Fibroblast of lung (primary cell): ENCODE measurements around the gene ARID3A. TPM values are rescaled to one million over a fixed set of nuclear protein-coding genes. Genes with fewer than 3 reads are reported as not detected.
A peak's percentile ranks its signal among the peaks of the same experiment; 100 is the strongest.

Experiments used
- DNase-seq, 2 donors: peaks; one replicate each; pipeline versions ENCODE4 v3.0.0 to v3.0.0-alpha.2; 2010; ENCODE audit warnings: low read depth in 2 of 2
- H2AFZ ChIP-seq: 2 replicates; pipeline ENCODE4 v1.5.1; 2012; ENCODE audit warnings: low read length, control low read depth, inconsistent platforms
- H3K27ac ChIP-seq: 2 replicates; pipeline ENCODE4 v1.5.1; 2011; ENCODE audit warnings: low read length, control low read depth; ENCODE audit not compliant: insufficient read depth
- H3K27me3 ChIP-seq: 2 replicates; pipeline ENCODE4 v1.5.1; 2011; ENCODE audit warnings: mild to moderate bottlenecking, low read length; ENCODE audit not compliant: control insufficient read depth, insufficient read depth
- H3K36me3 ChIP-seq: 2 replicates; pipeline ENCODE4 v1.5.1; 2011; ENCODE audit warnings: low read length; ENCODE audit not compliant: control insufficient read depth, insufficient read depth
- H3K4me1 ChIP-seq: 2 replicates; pipeline ENCODE4 v1.5.1; 2011; ENCODE audit warnings: low read length; ENCODE audit not compliant: control insufficient read depth, insufficient read depth; ENCODE audit errors: extremely low read depth
- H3K4me2 ChIP-seq: 2 replicates; pipeline ENCODE4 v1.5.1; 2011; ENCODE audit warnings: low read length, control low read depth; ENCODE audit not compliant: insufficient read depth; ENCODE audit errors: extremely low read depth
- H3K4me3 ChIP-seq, 4 experiments: fragments of 200-600 bp in 1 of 4; sonication (generic) in 1 of 4; replicated peaks in 1 of 4; 2 replicates each; pipeline ENCODE4 v1.5.1; 2011 to 2016; ENCODE audit warnings: low read length in 4 of 4, low read depth in 3 of 4, mild to moderate bottlenecking in 3 of 4, control low read depth in 2 of 4, inconsistent platforms in 1 of 4, mixed read lengths in 1 of 4; ENCODE audit not compliant: insufficient read depth in 1 of 4; ENCODE audit errors: control extremely low read depth in 1 of 4
- H3K79me2 ChIP-seq: 2 replicates; pipeline ENCODE4 v1.5.1; 2012; ENCODE audit warnings: mild to moderate bottlenecking, low read length, inconsistent platforms; ENCODE audit not compliant: control insufficient read depth, insufficient read depth
- H3K9ac ChIP-seq: 2 replicates; pipeline ENCODE4 v1.5.1; 2011; ENCODE audit warnings: mild to moderate bottlenecking, low read length, control low read depth; ENCODE audit not compliant: insufficient read depth
- H3K9me3 ChIP-seq: 2 replicates; pipeline ENCODE4 v1.5.1; 2012; ENCODE audit warnings: low read depth, low read length; ENCODE audit not compliant: control insufficient read depth, insufficient read depth
- H4K20me1 ChIP-seq: 2 replicates; pipeline ENCODE4 v1.5.1; 2011; ENCODE audit warnings: low read length; ENCODE audit not compliant: control insufficient read depth, insufficient read depth; ENCODE audit errors: extremely low read depth
- EZH2 ChIP-seq: IDR thresholded peaks from 2 replicates; pipeline ENCODE4 v1.5.1; 2012; ENCODE audit warnings: low read length, control low read depth, mild to moderate bottlenecking; ENCODE audit errors: missing control alignments
- polyA plus RNA-seq, 2 donors: library from polyadenylated mRNA; depleted of rRNA in 1 of 2; stranded (reverse) in 1 of 2; unstranded in 1 of 2; fragments of >200 nt; gene quantifications; 2 replicates each; pipeline ENCODE4 v1.2.1, GENCODE V29; 2011 to 2012; ENCODE audit warnings: missing spikeins in 1 of 2
- total RNA-seq: library from RNA; depleted of rRNA; stranded (reverse); fragments of >200 nt; gene quantifications from 2 replicates; pipeline ENCODE4 v1.2.1, GENCODE V29; 2014
- TF ChIP-seq, protein P1 (sequence below), 2 donors: IDR thresholded peaks in 1 of 2; conservative IDR thresholded peaks in 1 of 2; 1 replicate in 1 of 2; 2 replicates in 1 of 2; pipeline ENCODE4 v1.5.1; 2011 to 2012; ENCODE audit warnings: low read length in 2 of 2, control low read depth in 1 of 2, inconsistent platforms in 1 of 2, low read depth in 1 of 2, mild to moderate bottlenecking in 1 of 2

The ARID3A gene
- total and polyA plus RNA-seq, 2 donors (not counting 1 experiment from before 2014, with no cell fraction given): 6.4 to 14.9 TPM

DNA sequence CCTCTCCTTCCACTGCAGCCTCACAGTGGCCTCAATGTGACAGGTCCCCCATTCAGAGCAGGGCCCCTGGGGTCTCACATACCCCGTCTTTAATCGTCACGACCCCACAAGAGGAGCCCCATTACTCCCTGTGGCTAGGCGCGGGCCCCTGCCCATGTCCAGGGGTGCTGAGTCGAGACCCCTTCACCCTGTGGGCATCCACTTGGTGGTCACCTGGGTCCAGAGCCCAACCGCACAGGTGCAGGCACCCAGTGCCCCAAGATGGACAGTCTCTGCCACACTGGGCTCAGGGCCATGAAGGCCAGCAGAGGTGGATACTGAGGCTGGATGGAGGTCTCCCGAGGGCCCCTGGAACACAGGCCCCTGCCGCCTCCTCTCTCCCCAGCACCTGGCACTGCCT is 92.1 kb downstream of the ARID3A start:
- H4K20me1 ChIP-seq: peaks cover 1% of the 10 kb centered on the region
- H3K9ac ChIP-seq: no peak overlapping the region
- H3K4me3 ChIP-seq: no peak overlapping the region
- peaks cover 81% of the 10 kb centered on the region for H3K79me2 ChIP-seq
- H3K36me3 ChIP-seq: peaks cover 14% of the 10 kb centered on the region
- no peak overlapping the region for H2AFZ ChIP-seq
- no peaks in the 10 kb centered on the region for H3K9me3 ChIP-seq
- no peak for DNase-seq
- H3K4me1 ChIP-seq: peaks cover 20% of the 10 kb centered on the region
- H3K4me2 ChIP-seq: no peak overlapping the region
- no peaks in the 10 kb centered on the region for H3K27me3 ChIP-seq
- TF ChIP-seq, protein P1, sequence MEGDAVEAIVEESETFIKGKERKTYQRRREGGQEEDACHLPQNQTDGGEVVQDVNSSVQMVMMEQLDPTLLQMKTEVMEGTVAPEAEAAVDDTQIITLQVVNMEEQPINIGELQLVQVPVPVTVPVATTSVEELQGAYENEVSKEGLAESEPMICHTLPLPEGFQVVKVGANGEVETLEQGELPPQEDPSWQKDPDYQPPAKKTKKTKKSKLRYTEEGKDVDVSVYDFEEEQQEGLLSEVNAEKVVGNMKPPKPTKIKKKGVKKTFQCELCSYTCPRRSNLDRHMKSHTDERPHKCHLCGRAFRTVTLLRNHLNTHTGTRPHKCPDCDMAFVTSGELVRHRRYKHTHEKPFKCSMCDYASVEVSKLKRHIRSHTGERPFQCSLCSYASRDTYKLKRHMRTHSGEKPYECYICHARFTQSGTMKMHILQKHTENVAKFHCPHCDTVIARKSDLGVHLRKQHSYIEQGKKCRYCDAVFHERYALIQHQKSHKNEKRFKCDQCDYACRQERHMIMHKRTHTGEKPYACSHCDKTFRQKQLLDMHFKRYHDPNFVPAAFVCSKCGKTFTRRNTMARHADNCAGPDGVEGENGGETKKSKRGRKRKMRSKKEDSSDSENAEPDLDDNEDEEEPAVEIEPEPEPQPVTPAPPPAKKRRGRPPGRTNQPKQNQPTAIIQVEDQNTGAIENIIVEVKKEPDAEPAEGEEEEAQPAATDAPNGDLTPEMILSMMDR (conservative IDR thresholded peaks at IDR 0.05 in 1 of 2, IDR thresholded peaks at IDR 0.05 in 1 of 2; ENCODE audit: low read depth in 1 of 2, low read length in 2 of 2): no peak
- TF ChIP-seq EZH2: no peak
- H3K27ac ChIP-seq: peak overlapping the region; percentile 45

DNA sequence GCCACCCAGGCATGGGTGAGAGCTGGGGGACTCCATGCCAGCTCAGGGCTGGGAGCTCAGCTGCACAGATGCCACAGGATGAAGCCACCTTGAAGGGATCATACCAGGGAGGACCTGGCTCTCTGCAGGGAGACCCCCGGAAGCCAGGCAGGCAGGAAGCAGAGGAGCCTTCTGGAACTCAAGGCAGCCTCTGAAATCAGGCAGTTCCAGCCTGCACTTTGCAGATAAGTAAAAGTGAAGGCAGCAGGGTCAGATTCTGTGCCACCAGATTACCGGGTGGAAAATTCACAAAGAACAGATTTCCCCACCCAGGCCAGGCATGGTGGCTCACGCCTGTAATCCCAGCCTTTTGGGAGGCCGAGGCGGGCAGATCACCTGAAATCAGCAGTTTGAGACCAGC is 92.6 kb downstream of the ARID3A start:
- peak overlapping the region in 1 of 4 experiments; percentile 91 for H3K4me3 ChIP-seq
- H3K27me3 ChIP-seq: no peaks in the 10 kb centered on the region
- H3K27ac ChIP-seq: no peak overlapping the region

DNA sequence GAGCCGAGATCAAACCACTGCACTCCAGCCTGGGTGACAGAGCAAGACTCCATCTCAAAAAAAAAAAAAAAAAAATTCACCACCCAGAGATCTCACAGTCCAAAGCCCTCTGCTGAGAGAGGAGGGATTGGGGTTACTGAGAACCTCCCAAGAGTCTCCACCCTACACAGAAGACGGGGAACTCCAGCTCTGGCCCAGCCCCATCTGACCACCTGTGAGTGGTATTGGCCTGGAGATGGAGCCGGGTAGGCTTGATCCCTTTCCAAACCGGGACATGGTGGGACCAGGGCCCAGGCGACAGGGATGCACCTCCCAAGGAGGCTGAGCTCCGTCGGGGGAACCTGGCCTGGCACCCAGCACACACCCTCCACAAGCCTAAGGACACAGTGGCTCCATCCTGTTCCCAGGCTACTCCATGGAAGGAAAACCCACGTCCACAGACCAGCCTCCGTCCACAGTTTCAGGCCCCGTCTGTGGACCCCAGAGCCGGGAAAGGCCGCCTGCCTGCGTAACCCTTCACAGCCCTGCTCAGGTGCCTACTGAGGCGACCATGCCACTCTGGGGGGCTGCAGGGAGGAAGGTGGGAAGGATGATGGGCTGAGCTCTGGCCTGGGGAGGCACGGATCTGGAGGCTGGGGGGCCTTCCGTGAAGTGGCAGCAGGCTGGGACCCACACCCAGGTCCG is 93.2 kb downstream of the ARID3A start:
- DNase-seq: no peak
- Histone ChIP-seq H4K20me1 (peaks cover 1% of the 10 kb centered on the region), H3K9ac (peak overlapping the region; percentile 91), H3K9me3 (no peaks in the 10 kb centered on the region), H3K27me3 (no peaks in the 10 kb centered on the region), H3K36me3 (peaks cover 11% of the 10 kb centered on the region), H2AFZ (no peak overlapping the region), H3K27ac (peak overlapping the region; percentile 17), H3K79me2 (peaks cover 69% of the 10 kb centered on the region), H3K4me1 (peaks cover 20% of the 10 kb centered on the region), H3K4me2 (peak overlapping the region; percentile 84), H3K4me3 (peak overlapping the region; percentile 51 to 91 (median 82))
- no peak for TF ChIP-seq EZH2
- TF ChIP-seq, protein P1 (conservative IDR thresholded peaks at IDR 0.05 in 1 of 2, IDR thresholded peaks at IDR 0.05 in 1 of 2; ENCODE audit: low read depth in 1 of 2, low read length in 2 of 2): no peak

More for the DNA sequence above, 92.6 kb downstream of the ARID3A start:
- H2AFZ ChIP-seq: no peak overlapping the region
- peaks cover 13% of the 10 kb centered on the region for H3K36me3 ChIP-seq
- peaks cover 76% of the 10 kb centered on the region for H3K79me2 ChIP-seq
- no peak for DNase-seq
- peaks cover 20% of the 10 kb centered on the region for H3K4me1 ChIP-seq
- H4K20me1 ChIP-seq: peaks cover 1% of the 10 kb centered on the region
- H3K9me3 ChIP-seq: no peaks in the 10 kb centered on the region
- peak overlapping the region; percentile 32 for H3K4me2 ChIP-seq
- TF ChIP-seq, protein P1 (conservative IDR thresholded peaks at IDR 0.05 in 1 of 2, IDR thresholded peaks at IDR 0.05 in 1 of 2; ENCODE audit: low read depth in 1 of 2, low read length in 2 of 2): no peak
- no peak for TF ChIP-seq EZH2
- H3K9ac ChIP-seq: no peak overlapping the region
